Measurements from ENCODE around the gene ANXA6. TPM values are rescaled to one million over a fixed set of nuclear protein-coding genes. Genes with fewer than 3 reads are reported as not detected.

The ANXA6 gene
- total and polyA plus RNA-seq, 4 experiments from 2014 or later = 229 to 342 (median 324) TPM

DNA sequence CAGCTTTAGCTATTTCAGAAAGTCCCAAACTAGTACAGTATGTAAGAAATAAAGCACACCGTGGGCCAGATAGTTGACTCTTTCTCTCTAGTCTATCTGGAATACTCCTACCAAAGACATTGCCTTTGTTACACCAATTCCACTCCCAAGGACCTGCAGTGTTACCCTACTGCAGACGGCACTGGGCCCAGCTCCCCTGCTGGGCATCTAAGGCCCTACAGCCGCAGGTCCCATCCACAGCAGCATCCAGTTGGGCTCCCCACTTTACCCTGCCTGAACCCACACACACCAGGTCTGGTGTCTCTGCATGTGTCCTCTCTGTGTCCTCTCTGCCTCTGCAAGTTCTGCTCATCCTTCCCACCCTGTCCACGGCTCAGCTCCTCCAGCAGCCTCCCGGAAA, 99.3 kb downstream of the ANXA6 start:
- Mint-ChIP-seq H3K9me3 (peaks cover 0 to 12% (median 0%) of the 10 kb centered on the region in 8 donors), H3K4me3 (no peak overlapping the region), H3K36me3 (peaks cover 63 to 95% of the 10 kb centered on the region in 2 donors), H3K27ac (peak overlapping the region in 3 of 7 donors; percentile 86 to 99 (median 95)), H3K4me1 (peaks cover 25 to 35% (median 30%) of the 10 kb centered on the region in 4 donors), H3K27me3 (peaks cover 2 to 3% of the 10 kb centered on the region in 2 donors)
- H3K36me3 ChIP-seq (ENCODE audit: insufficient read depth, low read length) = peaks cover 89% of the 10 kb centered on the region
- intact Hi-C loops (cut with micrococcal nuclease) = no loop called here
- no peak for DNase-seq
- peaks cover 25% of the 10 kb centered on the region for H3K4me1 ChIP-seq (ENCODE audit: insufficient read depth, low read length)
- ChIA-PET POLR2A (ENCODE audit: partially characterized antibody) (interaction anchor here (1.3 to 7.5 kb wide), 4 partner anchors 22 to 107 kb away, joined by 3 to 31 read pairs (median 6); partner anchors contain the start of gene TNIP1), CTCF (ENCODE audit: partially characterized antibody) (interaction anchor here (1.2 to 13.5 kb wide), 5 partner anchors 10 to 68 kb away, joined by 3 to 601 read pairs (median 7); no protein-coding TSS in a partner anchor)
- H3K27me3 ChIP-seq (ENCODE audit: insufficient read depth, low read length) = no peaks in the 10 kb centered on the region
- H3K27ac ChIP-seq (ENCODE audit: low read depth, low read length) = no peak overlapping the region
- no peaks in the 10 kb centered on the region for H3K9me3 ChIP-seq (ENCODE audit: control insufficient read depth in 1 of 2, low read length in 2 of 2)
- no peak overlapping the region for H3K4me3 ChIP-seq (ENCODE audit: low read length in 2 of 2)

DNA sequence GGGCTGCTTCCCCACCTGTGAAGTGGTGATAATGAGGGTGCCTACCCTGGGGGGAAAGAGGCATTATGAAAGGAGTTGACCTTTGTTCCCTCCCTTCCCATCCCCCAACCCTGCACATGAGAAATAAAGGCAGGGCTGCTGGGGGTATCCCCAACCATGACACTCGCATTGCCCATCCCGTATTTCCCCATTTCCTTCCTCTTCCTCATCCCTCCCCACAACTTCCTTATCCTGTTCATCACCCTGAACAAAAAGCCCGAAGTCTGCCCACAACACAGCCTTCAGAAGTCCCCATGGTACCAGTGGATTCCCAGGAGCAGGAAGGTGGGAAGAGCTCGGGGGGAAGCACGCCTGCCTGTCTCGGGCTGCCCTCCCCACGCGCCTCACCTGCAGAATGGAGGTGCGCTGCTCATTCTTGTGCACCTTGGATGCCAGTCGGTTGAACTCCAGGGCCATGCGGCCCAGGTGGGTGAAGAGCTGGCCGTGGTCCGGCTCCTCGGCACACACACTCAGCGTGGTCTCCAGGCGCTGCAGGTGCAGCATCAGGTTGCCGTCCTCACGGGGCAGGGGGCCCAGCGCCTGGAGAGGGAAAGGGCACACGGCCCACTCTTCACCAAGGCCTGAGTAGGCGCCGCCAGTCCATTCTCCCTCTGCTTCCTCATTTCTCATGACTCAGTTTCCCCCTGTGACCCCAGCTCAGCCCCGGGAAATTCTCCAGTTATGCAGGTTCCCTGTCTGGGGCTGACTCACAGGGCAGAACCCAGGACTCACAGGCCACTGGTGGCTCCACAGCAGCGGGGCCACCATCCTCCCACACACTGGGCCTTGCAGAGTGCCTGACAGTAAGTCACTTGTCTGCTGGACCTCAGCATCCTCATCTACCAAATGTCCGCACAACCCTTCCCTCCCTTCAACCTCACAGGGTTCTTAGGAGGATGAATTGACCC, 100.9 kb downstream of the ANXA6 start:
- peaks cover 53 to 92% of the 10 kb centered on the region in 2 donors for H3K36me3 Mint-ChIP-seq
- no peaks in the 10 kb centered on the region for H3K27me3 ChIP-seq (ENCODE audit: insufficient read depth, low read length)
- H3K27ac ChIP-seq (ENCODE audit: low read depth, low read length) = no peak overlapping the region
- peak overlapping the region in 4 of 7 donors; percentile 8 to 79 (median 36) for H3K27ac Mint-ChIP-seq
- peaks cover 25% of the 10 kb centered on the region for H3K4me1 ChIP-seq (ENCODE audit: insufficient read depth, low read length)
- ChIA-PET CTCF (ENCODE audit: partially characterized antibody) (interaction anchor here (2.4 to 13.5 kb wide), 2 partner anchors 58 to 69 kb away, joined by 7 to 601 read pairs; no protein-coding TSS in a partner anchor), POLR2A (ENCODE audit: partially characterized antibody) (interaction anchor here (7.5 kb wide), 1 partner anchor 23 kb away, joined by 31 read pairs; the partner anchor contains the start of gene TNIP1)
- DNase-seq = no peak
- intact Hi-C loops (cut with micrococcal nuclease) = no loop called here
- H3K4me3 Mint-ChIP-seq = no peak overlapping the region
- H3K9me3 ChIP-seq (ENCODE audit: control insufficient read depth in 1 of 2, low read length in 2 of 2) = no peaks in the 10 kb centered on the region
- H3K4me1 Mint-ChIP-seq = peaks cover 25 to 33% (median 28%) of the 10 kb centered on the region in 4 donors
- peaks cover 86% of the 10 kb centered on the region for H3K36me3 ChIP-seq (ENCODE audit: insufficient read depth, low read length)
- peaks cover 0 to 14% (median 0%) of the 10 kb centered on the region in 8 donors for H3K9me3 Mint-ChIP-seq
- peaks cover 2 to 3% of the 10 kb centered on the region in 2 donors for H3K27me3 Mint-ChIP-seq
- H3K4me3 ChIP-seq (ENCODE audit: low read length in 2 of 2) = no peak overlapping the region

DNA sequence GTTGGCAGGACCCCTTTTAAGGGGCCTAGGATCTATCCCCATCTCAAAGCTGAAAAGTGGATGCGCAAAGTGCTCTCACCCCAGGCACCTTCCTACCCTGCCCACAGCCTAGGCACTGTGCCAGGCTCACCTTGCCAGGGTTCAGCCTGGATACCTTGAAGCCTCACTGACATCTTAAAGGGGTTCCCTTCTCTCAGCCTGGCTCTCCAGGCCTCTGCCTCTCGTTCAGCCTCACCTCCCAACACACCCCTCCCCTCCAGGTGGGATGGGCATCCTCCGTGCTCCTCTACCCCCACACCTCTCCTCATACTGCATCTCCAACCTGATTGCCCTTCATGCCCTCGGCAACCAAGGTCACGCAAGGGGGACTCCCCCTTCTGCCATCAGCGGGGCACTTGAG, 102.2 kb downstream of the ANXA6 start:
- no peak overlapping the region for H3K27ac Mint-ChIP-seq
- peaks cover 14% of the 10 kb centered on the region for H3K4me1 ChIP-seq (ENCODE audit: insufficient read depth, low read length)
- peaks cover 2 to 3% of the 10 kb centered on the region in 2 donors for H3K27me3 Mint-ChIP-seq
- H3K9me3 Mint-ChIP-seq = peaks cover 0 to 14% (median 0%) of the 10 kb centered on the region in 8 donors
- H3K4me1 Mint-ChIP-seq = peaks cover 16 to 20% (median 19%) of the 10 kb centered on the region in 4 donors
- no peak overlapping the region for H3K4me3 ChIP-seq (ENCODE audit: low read length in 2 of 2)
- no peak for DNase-seq
- H3K36me3 ChIP-seq (ENCODE audit: insufficient read depth, low read length) = peaks cover 86% of the 10 kb centered on the region
- intact Hi-C loops (cut with micrococcal nuclease) = no loop called here
- no peaks in the 10 kb centered on the region for H3K27me3 ChIP-seq (ENCODE audit: insufficient read depth, low read length)
- peaks cover 54 to 89% of the 10 kb centered on the region in 2 donors for H3K36me3 Mint-ChIP-seq
- CTCF ChIA-PET (ENCODE audit: partially characterized antibody) = interaction anchor here (1.2 to 13.5 kb wide), 4 partner anchors 14 to 110 kb away, joined by 3 to 601 read pairs (median 52); no protein-coding TSS in a partner anchor
- H3K4me3 Mint-ChIP-seq = no peak overlapping the region
- H3K27ac ChIP-seq (ENCODE audit: low read depth, low read length) = no peak overlapping the region
- no peaks in the 10 kb centered on the region for H3K9me3 ChIP-seq (ENCODE audit: control insufficient read depth in 1 of 2, low read length in 2 of 2)
- POLR2A ChIA-PET (ENCODE audit: partially characterized antibody) = interaction anchor here (0.5 to 1.2 kb wide), 2 partner anchors 183 to 355 kb away, joined by 3 read pairs; partner anchors contain the start of gene RBM22

DNA sequence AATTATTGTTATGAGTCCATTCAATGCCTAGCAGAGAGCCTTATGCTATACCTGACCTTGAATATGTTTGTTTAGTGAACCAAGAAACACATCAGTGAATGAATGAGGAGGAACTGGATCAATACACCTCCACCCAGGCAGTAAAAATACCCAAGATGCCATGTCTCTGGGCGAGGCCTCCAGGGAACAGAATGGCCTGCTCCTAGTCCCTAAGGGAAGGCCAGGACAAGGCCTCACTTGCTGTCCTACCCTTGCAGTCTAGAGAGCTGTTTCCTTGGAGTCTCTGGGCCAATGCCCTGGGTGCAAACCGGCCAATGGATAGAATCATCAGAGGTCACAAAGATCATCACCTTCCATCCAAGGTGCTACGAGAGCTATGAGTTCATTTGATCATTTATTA, 102.9 kb downstream of the ANXA6 start:
- Mint-ChIP-seq H3K27me3 (peaks cover 2 to 3% of the 10 kb centered on the region in 2 donors), H3K36me3 (peaks cover 56 to 88% of the 10 kb centered on the region in 2 donors), H3K4me3 (peak overlapping the region in 1 of 8 donors; percentile 9), H3K27ac (peak overlapping the region in 3 of 7 donors; percentile 50 to 64 (median 55)), H3K4me1 (peaks cover 10 to 15% (median 14%) of the 10 kb centered on the region in 4 donors), H3K9me3 (peaks cover 0 to 11% (median 0%) of the 10 kb centered on the region in 8 donors)
- DNase-seq = no peak
- peaks cover 89% of the 10 kb centered on the region for H3K36me3 ChIP-seq (ENCODE audit: insufficient read depth, low read length)
- no peaks in the 10 kb centered on the region for H3K9me3 ChIP-seq (ENCODE audit: control insufficient read depth in 1 of 2, low read length in 2 of 2)
- intact Hi-C loops (cut with micrococcal nuclease) = no loop called here
- CTCF ChIA-PET (ENCODE audit: partially characterized antibody) = interaction anchor here (1.2 to 13.5 kb wide), 4 partner anchors 15 to 111 kb away, joined by 3 to 601 read pairs (median 52); no protein-coding TSS in a partner anchor
- no peak overlapping the region for H3K4me3 ChIP-seq (ENCODE audit: low read length in 2 of 2)
- H3K27ac ChIP-seq (ENCODE audit: low read depth, low read length) = no peak overlapping the region
- H3K4me1 ChIP-seq (ENCODE audit: insufficient read depth, low read length) = peaks cover 7% of the 10 kb centered on the region
- POLR2A ChIA-PET (ENCODE audit: partially characterized antibody) = interaction anchor here (1.2 kb wide), 1 partner anchor 354 kb away, joined by 3 read pairs; the partner anchor contains the start of gene RBM22
- H3K27me3 ChIP-seq (ENCODE audit: insufficient read depth, low read length) = no peaks in the 10 kb centered on the region

DNA sequence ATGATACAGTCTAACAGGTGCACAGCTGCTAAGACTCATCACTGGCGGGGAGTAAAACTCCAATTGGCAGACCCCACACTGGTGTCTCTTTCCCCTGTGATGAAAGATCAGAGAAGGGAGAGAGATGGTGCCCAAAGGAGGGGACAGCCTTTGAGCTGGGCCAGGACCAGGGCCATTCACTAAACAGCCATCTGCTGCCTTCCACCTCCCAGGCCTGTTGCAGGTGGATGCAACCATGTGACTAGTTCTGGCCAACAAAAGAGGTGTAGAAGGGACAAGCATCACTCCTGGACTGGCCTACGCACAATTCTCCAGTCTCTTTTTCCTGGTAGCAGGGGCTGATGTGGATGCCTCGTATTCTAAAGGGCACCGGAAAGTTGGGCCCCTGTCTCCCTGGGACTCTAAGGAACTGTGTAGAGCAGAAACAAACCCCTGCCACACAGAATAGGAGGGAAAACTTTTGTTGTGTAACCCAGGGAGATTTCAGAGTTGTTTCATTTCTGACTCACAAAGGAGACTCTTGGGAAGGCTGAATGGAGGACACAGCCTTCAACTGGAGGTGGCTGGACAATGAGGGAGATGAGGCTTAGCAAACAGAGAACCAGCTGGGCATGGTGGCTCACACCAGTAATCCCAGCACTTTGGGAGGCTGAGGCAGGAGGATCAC, 103.7 kb downstream of the ANXA6 start:
- POLR2A ChIA-PET (ENCODE audit: partially characterized antibody) = interaction anchor here (0.6 to 2.8 kb wide), 2 partner anchors 9 to 61 kb away, joined by 4 to 23 read pairs; no protein-coding TSS in a partner anchor
- CTCF ChIA-PET (ENCODE audit: partially characterized antibody) = interaction anchor here (1.0 to 13.5 kb wide), 6 partner anchors 15 to 111 kb away, joined by 3 to 601 read pairs (median 24); partner anchors contain the start of gene TNIP1
- H3K36me3 Mint-ChIP-seq = peaks cover 56 to 87% of the 10 kb centered on the region in 2 donors

DNA sequence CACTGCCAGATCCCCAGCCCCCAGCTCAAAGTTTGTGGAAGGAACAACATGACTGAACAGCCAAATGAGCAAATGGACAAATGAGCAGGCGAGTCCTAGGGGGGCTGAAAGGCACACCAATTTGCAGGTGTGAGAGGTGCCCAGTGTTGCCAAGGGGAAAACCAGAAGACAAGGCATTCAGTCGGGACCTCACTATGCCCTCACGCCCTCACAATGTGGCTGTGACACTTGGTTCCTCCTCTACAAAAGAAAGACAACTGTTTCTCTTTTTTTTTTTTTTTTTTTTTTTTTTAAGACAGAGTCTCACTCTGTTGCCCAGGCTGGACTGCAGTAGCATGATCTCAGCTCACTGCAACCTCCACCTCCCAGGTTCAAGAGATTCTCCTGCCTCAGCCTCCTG, 104.7 kb downstream of the ANXA6 start:
- Histone ChIP-seq H3K36me3 (ENCODE audit: insufficient read depth, low read length) (peaks cover 92% of the 10 kb centered on the region), H3K27me3 (ENCODE audit: insufficient read depth, low read length) (no peaks in the 10 kb centered on the region), H3K4me3 (ENCODE audit: low read length in 2 of 2) (no peak overlapping the region), H3K4me1 (ENCODE audit: insufficient read depth, low read length) (no peaks in the 10 kb centered on the region), H3K27ac (ENCODE audit: low read depth, low read length) (no peak overlapping the region), H3K9me3 (ENCODE audit: control insufficient read depth in 1 of 2, low read length in 2 of 2) (no peaks in the 10 kb centered on the region)
- H3K4me3 Mint-ChIP-seq = no peak overlapping the region
- no peaks in the 10 kb centered on the region for H3K27me3 Mint-ChIP-seq
- ChIA-PET CTCF (ENCODE audit: partially characterized antibody) (interaction anchor here (0.9 to 13.5 kb wide), 17 partner anchors 9 to 492 kb away, joined by 3 to 601 read pairs (median 10); partner anchors contain the start of gene TNIP1), POLR2A (ENCODE audit: partially characterized antibody) (interaction anchor here (1.2 to 2.8 kb wide), 4 partner anchors 26 to 88 kb away, joined by 3 to 23 read pairs (median 5); no protein-coding TSS in a partner anchor)
- no peak for DNase-seq
- intact Hi-C loops (cut with micrococcal nuclease) = no loop called here
- H3K36me3 Mint-ChIP-seq = peaks cover 64 to 87% of the 10 kb centered on the region in 2 donors
- peaks cover 5 to 16% (median 6%) of the 10 kb centered on the region in 4 donors for H3K4me1 Mint-ChIP-seq
- H3K27ac Mint-ChIP-seq = peak overlapping the region in 2 of 7 donors; percentile 42 to 71
- H3K9me3 Mint-ChIP-seq = peaks cover 0 to 2% (median 0%) of the 10 kb centered on the region in 8 donors

More for the DNA sequence above, 103.7 kb downstream of the ANXA6 start:
- Histone ChIP-seq H3K27me3 (ENCODE audit: insufficient read depth, low read length) (no peaks in the 10 kb centered on the region), H3K4me3 (ENCODE audit: low read length in 2 of 2) (no peak overlapping the region), H3K9me3 (ENCODE audit: control insufficient read depth in 1 of 2, low read length in 2 of 2) (no peaks in the 10 kb centered on the region), H3K27ac (ENCODE audit: low read depth, low read length) (no peak overlapping the region), H3K4me1 (ENCODE audit: insufficient read depth, low read length) (no peaks in the 10 kb centered on the region), H3K36me3 (ENCODE audit: insufficient read depth, low read length) (peaks cover 92% of the 10 kb centered on the region)
- H3K4me1 Mint-ChIP-seq = peaks cover 5 to 11% (median 6%) of the 10 kb centered on the region in 4 donors
- H3K4me3 Mint-ChIP-seq = no peak overlapping the region
- intact Hi-C loops (cut with micrococcal nuclease) = no loop called here
- no peak for DNase-seq
- peak overlapping the region in 5 of 7 donors; percentile 15 to 73 (median 72) for H3K27ac Mint-ChIP-seq
- no peaks in the 10 kb centered on the region for H3K27me3 Mint-ChIP-seq
- H3K9me3 Mint-ChIP-seq = peaks cover 0 to 4% (median 0%) of the 10 kb centered on the region in 8 donors
